ENCODE measurements around the gene SYNDIG1. TPM values are rescaled to one million over a fixed set of nuclear protein-coding genes. Genes with fewer than 3 reads are reported as not detected.

SYNDIG1 gene
- total RNA-seq, 1 donor from 2014 or later = 0.19 TPM

GRCh38 chr20:24436160-24436559 is 33.3 kb upstream of the SYNDIG1 start:
- no peak overlapping the region for H3K27ac Mint-ChIP-seq
- H3K36me3 Mint-ChIP-seq (ENCODE audit: insufficient read depth) = no peaks in the 10 kb centered on the region

GRCh38 chr20:24437196-24438082 is 32.0 kb upstream of the SYNDIG1 start:
- no peak overlapping the region for H3K27ac Mint-ChIP-seq
- peaks cover 20% of the 10 kb centered on the region for H3K27me3 Mint-ChIP-seq
- no peaks in the 10 kb centered on the region for H3K36me3 Mint-ChIP-seq (ENCODE audit: insufficient read depth)
- DNase-seq (ENCODE audit: low spot score, unreplicated experiment) = no peak
- H3K9me3 Mint-ChIP-seq (ENCODE audit: low read depth) = no peaks in the 10 kb centered on the region
- TF ChIP-seq CTCF (IDR thresholded peaks at IDR 0.05; ENCODE audit: unreplicated experiment) = no peak
- peaks cover 3% of the 10 kb centered on the region for H3K4me1 Mint-ChIP-seq (ENCODE audit: low read depth)
- no peak overlapping the region for H3K4me3 Mint-ChIP-seq (ENCODE audit: low read depth)

More at GRCh38 chr20:24436160-24436559, 33.3 kb upstream of the SYNDIG1 start:
- Mint-ChIP-seq H3K4me1 (ENCODE audit: low read depth) (peaks cover 8% of the 10 kb centered on the region), H3K27me3 (peaks cover 14% of the 10 kb centered on the region), H3K9me3 (ENCODE audit: low read depth) (no peaks in the 10 kb centered on the region), H3K4me3 (ENCODE audit: low read depth) (no peak overlapping the region)
- no peak for TF ChIP-seq CTCF (IDR thresholded peaks at IDR 0.05; ENCODE audit: unreplicated experiment)
- DNase-seq (ENCODE audit: low spot score, unreplicated experiment) = no peak

GRCh38 chr20:24438331-24438730 is 31.1 kb upstream of the SYNDIG1 start:
- TF ChIP-seq CTCF (IDR thresholded peaks at IDR 0.05; ENCODE audit: unreplicated experiment) = no peak
- Mint-ChIP-seq H3K4me3 (ENCODE audit: low read depth) (no peak overlapping the region), H3K36me3 (ENCODE audit: insufficient read depth) (no peaks in the 10 kb centered on the region), H3K4me1 (ENCODE audit: low read depth) (no peaks in the 10 kb centered on the region), H3K27me3 (peaks cover 20% of the 10 kb centered on the region), H3K9me3 (ENCODE audit: low read depth) (no peaks in the 10 kb centered on the region), H3K27ac (no peak overlapping the region)
- no peak for DNase-seq (ENCODE audit: low spot score, unreplicated experiment)

GRCh38 chr20:24439737-24440387 is 29.6 kb upstream of the SYNDIG1 start:
- DNase-seq (ENCODE audit: low spot score, unreplicated experiment) = no peak
- Mint-ChIP-seq H3K4me1 (ENCODE audit: low read depth) (peaks cover 10% of the 10 kb centered on the region), H3K27ac (no peak overlapping the region), H3K4me3 (ENCODE audit: low read depth) (no peak overlapping the region), H3K27me3 (peaks cover 20% of the 10 kb centered on the region), H3K9me3 (ENCODE audit: low read depth) (no peaks in the 10 kb centered on the region), H3K36me3 (ENCODE audit: insufficient read depth) (no peaks in the 10 kb centered on the region)
- no peak for TF ChIP-seq CTCF (IDR thresholded peaks at IDR 0.05; ENCODE audit: unreplicated experiment)

- Mint-ChIP-seq H3K4me1 (ENCODE audit: low read depth) (peaks cover 13% of the 10 kb centered on the region), H3K27me3 (peaks cover 20% of the 10 kb centered on the region), H3K9me3 (ENCODE audit: low read depth) (no peaks in the 10 kb centered on the region), H3K27ac (no peak overlapping the region), H3K36me3 (ENCODE audit: insufficient read depth) (no peaks in the 10 kb centered on the region), H3K4me3 (ENCODE audit: low read depth) (no peak overlapping the region)
- no peak for DNase-seq (ENCODE audit: low spot score, unreplicated experiment)
- no peak for TF ChIP-seq CTCF (IDR thresholded peaks at IDR 0.05; ENCODE audit: unreplicated experiment)
Observed at GRCh38 chr20:24441661-24442060, 27.8 kb upstream of the SYNDIG1 start.

All from progenitor cell of endocrine pancreas (in vitro differentiated cells).